Natural killer cell (primary cell): ENCODE results near the gene PPP5C. TPM values are rescaled to one million over a fixed set of nuclear protein-coding genes. Genes with fewer than 3 reads are reported as not detected.
"Not testable (repeated sequence)": the region's sequence is repeated elsewhere in the genome, so short reads cannot be mapped to it uniquely, and the experiment has no call there.

Experiments
- ATAC-seq, 3 donors: fragments of 150-1000 bp in 2 of 3; fragments of 200-7000 bp in 1 of 3; cut with Tn5 transposase; 1 replicate in 1 of 3; 2 replicates in 2 of 3; pipeline ENCODE4 v1.10.0; 2021; ENCODE audit warnings: mild to moderate bottlenecking in 2 of 3, moderate library complexity in 2 of 3
- DNase-seq, 2 donors: peaks; one replicate each; pipeline versions ENCODE4 v3.0.0 to v3.0.0-alpha.2; 2013 to 2021; ENCODE audit warnings: mixed read lengths in 1 of 2
- H3K27ac ChIP-seq: one replicate; pipeline ENCODE4 v1.5.1; 2013; ENCODE audit warnings: mild to moderate bottlenecking, low read length
- H3K27me3 ChIP-seq: one replicate; pipeline ENCODE4 v1.6.1; 2013; ENCODE audit warnings: low read length; ENCODE audit not compliant: control insufficient read depth, insufficient read depth
- H3K36me3 ChIP-seq: one replicate; pipeline ENCODE4 v1.6.1; 2013; ENCODE audit warnings: low read length; ENCODE audit not compliant: control insufficient read depth, insufficient read depth
- H3K4me1 ChIP-seq: one replicate; pipeline ENCODE4 v1.6.1; 2013; ENCODE audit warnings: low read length; ENCODE audit not compliant: control insufficient read depth, insufficient read depth
- H3K4me3 ChIP-seq: one replicate; pipeline ENCODE4 v1.5.1; 2013; ENCODE audit warnings: low read length
- H3K9me3 ChIP-seq: one replicate; pipeline ENCODE4 v1.6.1; 2013; ENCODE audit warnings: low read length; ENCODE audit not compliant: control insufficient read depth, insufficient read depth
- H3K27ac Mint-ChIP-seq, 2 donors: one replicate each; pipeline ENCODE4 v1.8.0; 2022; ENCODE audit warnings: mild to moderate bottlenecking in 2 of 2, mixed read lengths in 2 of 2, moderate library complexity in 1 of 2
- H3K27me3 Mint-ChIP-seq, 2 donors: one replicate each; pipeline ENCODE4 v1.8.0; 2022; ENCODE audit warnings: low read depth in 2 of 2, mixed read lengths in 2 of 2
- H3K36me3 Mint-ChIP-seq: one replicate; pipeline ENCODE4 v1.8.0; 2022; ENCODE audit warnings: mixed read lengths
- H3K4me1 Mint-ChIP-seq, 2 donors: one replicate each; pipeline ENCODE4 v1.8.0; 2022; ENCODE audit warnings: mixed read lengths in 2 of 2
- H3K4me3 Mint-ChIP-seq: one replicate; pipeline ENCODE4 v1.8.0; 2022; ENCODE audit warnings: mild to moderate bottlenecking, moderate library complexity, mixed read lengths
- H3K9me3 Mint-ChIP-seq, 2 donors: one replicate each; pipeline ENCODE4 v1.8.0; 2022; ENCODE audit warnings: mixed read lengths in 2 of 2
- WGBS: methylation state at CpG from one replicate; pipeline ENCODE4 v1.1.7; 2013; ENCODE audit warnings: missing lambda C conversion rate; ENCODE audit not compliant: insufficient coverage; 5-methylcytosine and 5-hydroxymethylcytosine counted together
- intact Hi-C: fragments of 100-400 bp; cut with micrococcal nuclease; formaldehyde crosslinking; loops from one replicate; pipeline ENCODE4 v1.14.2; 2022
- total RNA-seq, 4 donors: library from RNA; stranded (reverse); fragments of 120-200 nt in 1 of 4; gene quantifications; one replicate each; pipeline versions ENCODE4 v1.2.3 to v1.2.4, GENCODE V29; 2013 to 2022
- TF ChIP-seq, protein P1 (sequence below): fragments of 200-600 bp; IDR thresholded peaks from one replicate; pipeline ENCODE4 v1.8.0; 2022; ENCODE audit warnings: antibody characterized with exemption

Gene PPP5C
- total RNA-seq, 3 donors from 2014 or later (not counting 1 experiment from before 2014, with no cell fraction given) = 95.4 to 106 (median 98.4) TPM

DNA sequence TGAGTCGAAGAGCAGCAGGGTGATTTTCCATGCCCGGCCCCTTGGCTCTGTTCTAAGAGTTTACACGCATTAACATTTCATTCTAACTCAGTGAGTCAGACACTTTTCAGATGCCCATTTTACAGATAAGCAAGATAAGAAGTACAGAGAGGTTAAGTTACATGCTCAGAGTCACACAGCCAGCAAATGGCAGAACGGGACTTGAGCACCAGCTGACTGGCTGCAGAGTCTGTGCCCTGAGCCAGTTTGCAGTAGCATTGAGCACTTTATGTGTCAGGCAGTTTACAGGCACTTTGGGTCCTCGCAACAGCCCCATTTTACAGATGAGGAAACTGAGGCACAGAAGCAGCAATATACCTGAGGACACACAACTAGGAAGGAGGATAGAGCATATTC, 47.5 kb downstream of the PPP5C start:
- Histone ChIP-seq H3K36me3 (peaks cover 30% of the 10 kb centered on the region), H3K9me3 (no peaks in the 10 kb centered on the region), H3K4me1 (peaks cover 4% of the 10 kb centered on the region), H3K4me3 (no peak overlapping the region), H3K27me3 (peaks cover under 1% of the 10 kb centered on the region), H3K27ac (no peak overlapping the region)
- H3K36me3 Mint-ChIP-seq = no peaks in the 10 kb centered on the region
- TF ChIP-seq, protein P1, sequence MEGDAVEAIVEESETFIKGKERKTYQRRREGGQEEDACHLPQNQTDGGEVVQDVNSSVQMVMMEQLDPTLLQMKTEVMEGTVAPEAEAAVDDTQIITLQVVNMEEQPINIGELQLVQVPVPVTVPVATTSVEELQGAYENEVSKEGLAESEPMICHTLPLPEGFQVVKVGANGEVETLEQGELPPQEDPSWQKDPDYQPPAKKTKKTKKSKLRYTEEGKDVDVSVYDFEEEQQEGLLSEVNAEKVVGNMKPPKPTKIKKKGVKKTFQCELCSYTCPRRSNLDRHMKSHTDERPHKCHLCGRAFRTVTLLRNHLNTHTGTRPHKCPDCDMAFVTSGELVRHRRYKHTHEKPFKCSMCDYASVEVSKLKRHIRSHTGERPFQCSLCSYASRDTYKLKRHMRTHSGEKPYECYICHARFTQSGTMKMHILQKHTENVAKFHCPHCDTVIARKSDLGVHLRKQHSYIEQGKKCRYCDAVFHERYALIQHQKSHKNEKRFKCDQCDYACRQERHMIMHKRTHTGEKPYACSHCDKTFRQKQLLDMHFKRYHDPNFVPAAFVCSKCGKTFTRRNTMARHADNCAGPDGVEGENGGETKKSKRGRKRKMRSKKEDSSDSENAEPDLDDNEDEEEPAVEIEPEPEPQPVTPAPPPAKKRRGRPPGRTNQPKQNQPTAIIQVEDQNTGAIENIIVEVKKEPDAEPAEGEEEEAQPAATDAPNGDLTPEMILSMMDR = no peak
- no peaks in the 10 kb centered on the region for H3K9me3 Mint-ChIP-seq
- H3K4me3 Mint-ChIP-seq = no peak overlapping the region
- no peaks in the 10 kb centered on the region for H3K27me3 Mint-ChIP-seq
- ATAC-seq (no peak), DNase-seq (no peak)
- peaks cover 5 to 6% of the 10 kb centered on the region in 2 donors for H3K4me1 Mint-ChIP-seq
- H3K27ac Mint-ChIP-seq = no peak overlapping the region
- intact Hi-C loops = loop anchor here (2.0 kb wide), 1 partner anchor 148 kb away; no protein-coding TSS in a partner anchor
- WGBS = 96% methylated on average over 3 of the region's 5 CpGs

DNA sequence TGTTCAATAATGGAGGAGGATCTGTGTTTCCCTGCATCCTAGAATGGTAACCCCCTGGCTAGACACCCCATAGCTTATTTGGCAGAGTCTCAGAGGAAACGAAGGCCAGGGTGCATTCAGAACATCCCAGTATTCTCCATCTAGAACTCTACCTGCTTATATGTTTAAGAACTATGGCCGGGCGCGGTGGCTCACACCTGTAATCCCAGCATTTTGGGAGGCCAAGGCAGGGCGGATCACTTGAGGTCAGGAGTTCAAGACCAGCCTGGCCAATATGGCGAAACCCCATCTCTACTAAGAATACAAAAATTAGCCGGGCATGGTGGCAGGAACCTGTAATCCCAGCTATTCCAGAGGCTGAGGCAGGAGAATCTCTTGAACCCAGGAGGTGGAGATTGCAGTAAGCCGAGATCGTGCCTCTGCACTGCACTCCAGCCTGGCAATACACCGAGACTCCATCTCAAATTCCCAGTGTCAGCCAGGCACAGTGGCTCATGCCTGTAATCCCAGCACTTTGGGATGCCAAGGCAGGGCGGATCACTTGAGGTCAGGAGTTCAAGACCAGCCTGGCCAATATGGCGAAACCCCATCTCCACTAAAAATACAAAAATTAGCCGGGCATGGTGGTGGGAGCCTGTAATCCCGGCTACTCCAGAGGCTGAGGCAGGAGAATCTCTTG, 51.1 kb downstream of the PPP5C start:
- H3K4me1 ChIP-seq, DNase-seq, H3K9me3 ChIP-seq, H3K4me3 Mint-ChIP-seq, ATAC-seq, H3K27ac Mint-ChIP-seq, H3K36me3 Mint-ChIP-seq, H3K36me3 ChIP-seq, H3K27me3 Mint-ChIP-seq, H3K27ac ChIP-seq, intact Hi-C loops, H3K9me3 Mint-ChIP-seq, H3K4me3 ChIP-seq: not testable (repeated sequence)
- peaks cover 5 to 14% of the 10 kb centered on the region in 2 donors for H3K4me1 Mint-ChIP-seq
- H3K27me3 ChIP-seq = peaks cover 11% of the 10 kb centered on the region
- WGBS = 90% methylated on average over 14 of the region's 14 CpGs

DNA sequence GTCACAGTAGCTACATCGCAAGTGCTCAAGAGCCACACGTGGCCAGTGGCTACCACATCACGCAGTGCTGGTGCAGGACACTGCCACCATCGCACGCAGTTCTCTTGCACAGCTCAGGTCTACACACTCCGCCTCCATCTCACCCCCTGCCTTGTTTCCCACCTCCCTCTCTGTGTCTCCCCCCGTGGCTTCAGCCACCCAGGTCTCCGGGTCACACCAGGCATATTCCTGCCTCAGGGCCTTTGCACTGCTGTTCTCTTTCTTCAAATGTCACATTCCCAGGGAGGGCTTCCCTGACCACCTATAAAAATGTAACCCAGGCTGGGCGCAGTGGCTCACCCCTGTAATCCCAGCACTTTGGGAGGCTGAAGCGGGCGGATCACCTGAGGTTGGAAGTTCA, 55.8 kb downstream of the PPP5C start:
- ATAC-seq (no peak), DNase-seq (no peak)
- Mint-ChIP-seq H3K27me3 (peaks cover 31 to 34% of the 10 kb centered on the region in 2 donors), H3K36me3 (no peaks in the 10 kb centered on the region), H3K27ac (no peak overlapping the region), H3K9me3 (no peaks in the 10 kb centered on the region), H3K4me1 (peaks cover 22 to 24% of the 10 kb centered on the region in 2 donors), H3K4me3 (no peak overlapping the region)
- Histone ChIP-seq H3K4me3 (no peak overlapping the region), H3K27ac (no peak overlapping the region), H3K27me3 (peaks cover 28% of the 10 kb centered on the region), H3K4me1 (peaks cover 27% of the 10 kb centered on the region), H3K36me3 (no peaks in the 10 kb centered on the region), H3K9me3 (no peaks in the 10 kb centered on the region)
- intact Hi-C loops = loop anchor here (2.0 kb wide), 1 partner anchor 86 kb away; no protein-coding TSS in a partner anchor
- 89% methylated on average over 11 of the region's 11 CpGs for WGBS
- TF ChIP-seq, protein P1 = no peak

DNA sequence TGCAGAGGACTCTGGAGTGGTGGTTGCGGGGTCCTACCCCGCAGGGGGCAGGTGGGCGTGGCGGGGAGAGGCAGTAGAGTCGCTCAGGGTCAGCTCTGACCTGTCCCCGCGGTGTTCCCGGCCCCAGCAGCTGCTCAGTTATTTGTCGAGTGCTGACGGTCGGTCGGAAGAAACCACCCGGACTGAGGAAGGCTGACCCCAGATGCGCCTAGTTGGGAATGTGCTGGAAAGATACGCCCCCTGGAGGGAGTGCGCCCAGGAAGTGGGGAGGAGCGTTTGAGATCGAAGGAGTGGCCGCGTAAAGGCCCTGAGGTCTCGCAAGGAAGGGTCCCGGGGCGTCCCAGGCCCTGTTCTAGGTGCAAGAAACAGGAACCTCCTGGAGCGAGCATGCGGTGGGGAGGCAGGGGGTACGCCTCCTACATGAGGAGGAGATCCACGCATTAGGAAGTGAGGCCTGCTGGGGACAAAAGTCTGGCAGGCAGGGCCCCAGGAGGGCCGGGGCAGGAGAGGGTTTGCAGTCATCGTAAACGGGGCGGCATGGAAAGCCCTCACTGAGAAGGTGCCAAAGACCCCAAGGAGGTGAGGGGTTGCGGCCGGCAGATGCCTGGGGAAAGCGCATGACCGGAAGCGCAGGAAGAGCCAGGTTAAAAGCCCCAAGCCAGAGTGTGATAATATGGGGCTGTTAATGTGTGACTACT, 57.3 kb downstream of the PPP5C start:
- H3K27me3 ChIP-seq = peaks cover 32% of the 10 kb centered on the region
- intact Hi-C loops = no loop called here
- ATAC-seq (peak; percentile 36 to 77 (median 76)), DNase-seq (peak in 1 of 2 donors; percentile 21)
- no peak overlapping the region for H3K4me3 ChIP-seq
- Mint-ChIP-seq H3K27me3 (peaks cover 43 to 47% of the 10 kb centered on the region in 2 donors), H3K4me1 (peaks cover 22 to 24% of the 10 kb centered on the region in 2 donors), H3K9me3 (no peaks in the 10 kb centered on the region), H3K4me3 (peak overlapping the region; percentile 86), H3K27ac (peak overlapping the region in 1 of 2 donors; percentile 79), H3K36me3 (no peaks in the 10 kb centered on the region)
- H3K27ac ChIP-seq = no peak overlapping the region
- TF ChIP-seq, protein P1 = no peak
- 4% methylated on average over 36 of the region's 36 CpGs for WGBS
- no peaks in the 10 kb centered on the region for H3K36me3 ChIP-seq
- no peaks in the 10 kb centered on the region for H3K9me3 ChIP-seq
- H3K4me1 ChIP-seq = peaks cover 27% of the 10 kb centered on the region
